ENCODE results near the gene TAP2.

- TF ChIP-seq REST (IDR thresholded peaks at IDR 0.05; ENCODE audit: unreplicated experiment) (no peak), CTCF (conservative IDR thresholded peaks at IDR 0.05; ENCODE audit: low read depth in 2 of 2) (no peak), EZH2phosphoT487 (IDR thresholded peaks at IDR 0.05; ENCODE audit: unreplicated experiment) (no peak), POLR2AphosphoS5 (IDR thresholded peaks at IDR 0.05; ENCODE audit: low read depth) (no peak)
Measured at GRCh38 chr6:32860674-32861073, 22.1 kb upstream of the TAP2 start.

Measured in GM23338 (cell line).